Measurements from ENCODE around the gene EGF.
"Not testable (repeated sequence)": the region's sequence is repeated elsewhere in the genome, so short reads cannot be mapped to it uniquely, and the experiment has no call there.

DNA sequence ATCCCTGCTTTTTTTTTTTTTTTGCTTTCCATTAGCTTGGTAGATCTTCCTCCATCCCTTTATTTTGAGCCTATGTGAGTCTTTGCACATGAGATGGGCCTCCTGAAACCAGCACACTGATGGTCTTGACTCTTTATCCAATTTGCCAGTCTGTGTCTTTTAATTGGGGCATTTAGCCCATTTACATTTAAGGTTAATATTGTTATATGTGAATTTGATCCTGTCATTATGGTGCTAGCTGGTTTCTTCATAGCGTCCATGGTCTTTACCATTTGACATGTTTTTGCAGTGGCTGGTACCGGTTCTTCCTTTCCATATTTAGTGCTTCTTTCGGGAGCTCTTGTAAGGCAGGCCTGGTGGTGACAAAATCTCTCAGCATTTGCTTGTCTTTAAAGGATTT is 24.7 kb downstream of the EGF start:
- TF ChIP-seq, protein P1, sequence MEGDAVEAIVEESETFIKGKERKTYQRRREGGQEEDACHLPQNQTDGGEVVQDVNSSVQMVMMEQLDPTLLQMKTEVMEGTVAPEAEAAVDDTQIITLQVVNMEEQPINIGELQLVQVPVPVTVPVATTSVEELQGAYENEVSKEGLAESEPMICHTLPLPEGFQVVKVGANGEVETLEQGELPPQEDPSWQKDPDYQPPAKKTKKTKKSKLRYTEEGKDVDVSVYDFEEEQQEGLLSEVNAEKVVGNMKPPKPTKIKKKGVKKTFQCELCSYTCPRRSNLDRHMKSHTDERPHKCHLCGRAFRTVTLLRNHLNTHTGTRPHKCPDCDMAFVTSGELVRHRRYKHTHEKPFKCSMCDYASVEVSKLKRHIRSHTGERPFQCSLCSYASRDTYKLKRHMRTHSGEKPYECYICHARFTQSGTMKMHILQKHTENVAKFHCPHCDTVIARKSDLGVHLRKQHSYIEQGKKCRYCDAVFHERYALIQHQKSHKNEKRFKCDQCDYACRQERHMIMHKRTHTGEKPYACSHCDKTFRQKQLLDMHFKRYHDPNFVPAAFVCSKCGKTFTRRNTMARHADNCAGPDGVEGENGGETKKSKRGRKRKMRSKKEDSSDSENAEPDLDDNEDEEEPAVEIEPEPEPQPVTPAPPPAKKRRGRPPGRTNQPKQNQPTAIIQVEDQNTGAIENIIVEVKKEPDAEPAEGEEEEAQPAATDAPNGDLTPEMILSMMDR (IDR thresholded peaks at IDR 0.05; ENCODE audit: insufficient read depth, low read length, poor library complexity, severe bottlenecking) = not testable (repeated sequence)
- TF ChIP-seq EZH2phosphoT487 (conservative IDR thresholded peaks at IDR 0.05; ENCODE audit: low read length) = not testable (repeated sequence)

All from SU-DHL-6 (cell line).